ENCODE results near the gene RCL1. TPM values are rescaled to one million over a fixed set of nuclear protein-coding genes. Genes with fewer than 3 reads are reported as not detected.

The RCL1 gene
- total and polyA plus RNA-seq, 7 donors, result 8.9 to 29.5 (median 16.0) TPM

DNA sequence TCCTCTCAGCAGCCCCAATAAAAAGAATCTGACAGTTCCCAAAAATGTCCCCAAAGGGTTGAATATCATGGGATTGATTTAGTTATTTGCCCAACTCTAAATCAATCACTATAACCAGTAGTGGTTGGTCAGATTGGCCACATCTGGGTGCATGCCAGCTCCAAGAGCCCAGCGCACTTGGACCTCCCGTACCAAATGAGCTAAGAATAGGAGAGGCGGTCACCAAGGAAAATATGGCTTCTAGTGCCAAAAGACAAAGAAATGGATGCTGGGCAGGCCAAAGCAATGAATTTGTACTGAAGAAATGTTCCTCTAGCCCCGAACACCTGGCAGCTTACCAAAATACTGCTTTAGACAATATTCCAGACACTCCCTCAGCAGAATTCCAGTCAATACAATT, 80.3 kb downstream of the RCL1 start:
- ATAC-seq, result peak; percentile 45 to 76 (median 60)
- WGBS, 3 donors, result 30 to 49% (median 39%) methylated on average over 4 of the region's 4 CpGs
- Histone ChIP-seq H3K4me3 (no peak overlapping the region), H3K36me3 (ENCODE audit: insufficient read depth in 1 of 2, low read depth in 1 of 2) (no peaks in the 10 kb centered on the region), H3K27ac (no peak overlapping the region), H3K4me1 (no peaks in the 10 kb centered on the region), H3K9me3 (no peaks in the 10 kb centered on the region), H3K27me3 (ENCODE audit: insufficient read depth in 3 of 3, low read length in 2 of 3) (no peaks in the 10 kb centered on the region)
- TF ChIP-seq, protein P1, sequence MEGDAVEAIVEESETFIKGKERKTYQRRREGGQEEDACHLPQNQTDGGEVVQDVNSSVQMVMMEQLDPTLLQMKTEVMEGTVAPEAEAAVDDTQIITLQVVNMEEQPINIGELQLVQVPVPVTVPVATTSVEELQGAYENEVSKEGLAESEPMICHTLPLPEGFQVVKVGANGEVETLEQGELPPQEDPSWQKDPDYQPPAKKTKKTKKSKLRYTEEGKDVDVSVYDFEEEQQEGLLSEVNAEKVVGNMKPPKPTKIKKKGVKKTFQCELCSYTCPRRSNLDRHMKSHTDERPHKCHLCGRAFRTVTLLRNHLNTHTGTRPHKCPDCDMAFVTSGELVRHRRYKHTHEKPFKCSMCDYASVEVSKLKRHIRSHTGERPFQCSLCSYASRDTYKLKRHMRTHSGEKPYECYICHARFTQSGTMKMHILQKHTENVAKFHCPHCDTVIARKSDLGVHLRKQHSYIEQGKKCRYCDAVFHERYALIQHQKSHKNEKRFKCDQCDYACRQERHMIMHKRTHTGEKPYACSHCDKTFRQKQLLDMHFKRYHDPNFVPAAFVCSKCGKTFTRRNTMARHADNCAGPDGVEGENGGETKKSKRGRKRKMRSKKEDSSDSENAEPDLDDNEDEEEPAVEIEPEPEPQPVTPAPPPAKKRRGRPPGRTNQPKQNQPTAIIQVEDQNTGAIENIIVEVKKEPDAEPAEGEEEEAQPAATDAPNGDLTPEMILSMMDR (IDR thresholded peaks at IDR 0.05), result no peak
- intact Hi-C loops (cut with DNase I), result no loop called here
- DNase-seq, result peak in 1 of 2 donors; percentile 60

DNA sequence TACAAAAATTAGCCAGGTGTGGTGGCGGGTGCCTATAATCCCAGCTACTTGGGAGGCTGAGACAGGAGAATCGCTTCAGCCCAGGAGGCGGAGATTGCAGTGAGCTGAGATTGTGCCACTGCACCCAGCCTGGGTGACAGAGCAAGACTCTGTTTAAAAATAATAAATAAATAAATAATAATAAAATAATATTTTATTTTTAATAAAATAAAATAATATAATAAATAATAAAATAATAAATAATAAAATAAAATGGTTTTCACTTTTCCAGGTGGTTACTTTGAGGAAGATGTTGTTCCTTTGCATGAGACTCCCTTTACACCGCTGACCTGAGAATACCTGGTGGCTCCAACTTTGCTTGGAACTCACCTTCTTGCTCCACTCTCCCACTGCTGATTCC, 82.8 kb downstream of the RCL1 start:
- H3K4me3 ChIP-seq, result no peak overlapping the region
- 97 to 99% (median 98%) methylated on average over 4 of the region's 4 CpGs for WGBS, 3 donors
- H3K27me3 ChIP-seq (ENCODE audit: insufficient read depth in 3 of 3, low read length in 2 of 3), result no peaks in the 10 kb centered on the region
- TF ChIP-seq, protein P1 (IDR thresholded peaks at IDR 0.05), result no peak
- DNase-seq, result no peak
- H3K4me1 ChIP-seq, result peaks cover 9% of the 10 kb centered on the region
- H3K27ac ChIP-seq, result no peak overlapping the region
- no peak for ATAC-seq
- H3K36me3 ChIP-seq (ENCODE audit: insufficient read depth in 1 of 2, low read depth in 1 of 2), result no peaks in the 10 kb centered on the region
- intact Hi-C loops (cut with DNase I), result no loop called here
- no peaks in the 10 kb centered on the region for H3K9me3 ChIP-seq

- TF ChIP-seq, protein P1 (IDR thresholded peaks at IDR 0.05), result no peak
- Histone ChIP-seq H3K27ac (no peak overlapping the region), H3K27me3 (ENCODE audit: insufficient read depth in 3 of 3, low read length in 2 of 3) (no peaks in the 10 kb centered on the region), H3K9me3 (no peaks in the 10 kb centered on the region), H3K4me1 (peaks cover 9% of the 10 kb centered on the region), H3K4me3 (no peak overlapping the region), H3K36me3 (ENCODE audit: insufficient read depth in 1 of 2, low read depth in 1 of 2) (peaks cover 0 to 3% of the 10 kb centered on the region in 2 donors)
- intact Hi-C loops (cut with DNase I), result no loop called here
- WGBS, 3 donors, result 69 to 81% (median 76%) methylated on average over 3 of the region's 3 CpGs
- DNase-seq (no peak), ATAC-seq (peak in 3 of 4 donors; percentile 30 to 45 (median 41))
These were observed 86.4 kb downstream of the RCL1 start for GRCh38 chr9:4879115-4879558.

DNA sequence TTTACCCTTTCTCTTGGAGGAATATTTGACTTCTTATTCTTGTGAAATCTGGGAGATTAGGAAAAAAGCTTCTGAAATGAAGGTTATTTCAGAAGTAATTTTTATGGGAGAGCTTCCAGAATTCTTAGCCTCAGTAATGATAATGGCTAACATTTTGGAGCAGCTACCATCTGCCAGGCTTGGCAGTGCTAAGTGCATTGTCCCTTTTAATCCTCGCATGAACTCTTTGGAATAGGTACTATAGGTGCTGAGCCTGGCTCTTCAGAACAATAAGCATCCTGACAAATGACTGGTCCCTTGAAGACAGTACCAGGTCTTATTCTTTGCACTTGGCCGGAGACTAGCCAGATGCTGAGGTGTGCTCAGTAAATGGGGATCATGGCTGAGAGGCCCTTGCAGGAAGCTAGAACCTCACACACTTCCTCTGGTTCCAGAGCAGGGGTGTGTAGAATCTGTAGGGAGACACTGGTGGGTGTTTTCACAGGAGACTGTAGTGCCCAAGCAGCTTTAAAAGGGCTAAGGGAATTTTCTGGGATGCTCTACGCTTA, 90.7 kb downstream of the RCL1 start:
- no peak overlapping the region for H3K27ac ChIP-seq
- ATAC-seq (no peak), DNase-seq (no peak)
- no peaks in the 10 kb centered on the region for H3K9me3 ChIP-seq
- no peaks in the 10 kb centered on the region for H3K27me3 ChIP-seq (ENCODE audit: insufficient read depth in 3 of 3, low read length in 2 of 3)
- WGBS, 3 donors, result 93 to 99% (median 94%) methylated on average over 3 of the region's 3 CpGs
- intact Hi-C loops (cut with DNase I), result loop anchor here in 1 of 2 donors (10.0 kb wide), 1 partner anchor 129 kb away; no protein-coding TSS in a partner anchor
- TF ChIP-seq, protein P1 (IDR thresholded peaks at IDR 0.05), result no peak
- peaks cover 17% of the 10 kb centered on the region for H3K4me1 ChIP-seq
- H3K36me3 ChIP-seq (ENCODE audit: insufficient read depth in 1 of 2, low read depth in 1 of 2), result peaks cover 0 to 21% of the 10 kb centered on the region in 2 donors
- H3K4me3 ChIP-seq, result no peak overlapping the region

DNA sequence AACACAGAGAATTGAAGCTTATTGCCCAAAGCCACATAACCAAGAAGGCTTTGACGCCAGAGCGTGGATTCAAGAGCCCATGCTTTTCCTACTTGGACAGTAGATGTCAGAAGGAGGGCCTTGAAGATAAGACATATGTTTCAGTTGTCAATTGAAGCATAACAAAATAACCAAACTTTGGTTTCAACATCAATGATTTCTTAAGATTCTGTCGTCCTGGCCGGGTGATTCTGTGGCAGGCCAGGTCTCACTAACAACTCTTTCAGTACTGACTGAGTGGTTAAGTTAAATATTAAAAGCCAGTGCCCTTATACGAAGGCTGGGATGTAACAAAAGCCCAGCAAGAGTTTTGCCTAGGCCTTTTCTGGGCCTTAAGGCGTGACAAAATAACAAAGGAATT, 94.0 kb downstream of the RCL1 start:
- no peaks in the 10 kb centered on the region for H3K27me3 ChIP-seq (ENCODE audit: insufficient read depth in 3 of 3, low read length in 2 of 3)
- peaks cover 0 to 21% of the 10 kb centered on the region in 2 donors for H3K36me3 ChIP-seq (ENCODE audit: insufficient read depth in 1 of 2, low read depth in 1 of 2)
- no peak for DNase-seq
- no peak for ATAC-seq
- no peak overlapping the region for H3K27ac ChIP-seq
- H3K4me3 ChIP-seq, result no peak overlapping the region
- intact Hi-C loops (cut with DNase I), result loop anchor here in 1 of 2 donors (10.0 kb wide), 1 partner anchor 132 kb away; no protein-coding TSS in a partner anchor
- no peaks in the 10 kb centered on the region for H3K9me3 ChIP-seq
- WGBS, 3 donors, result 69 to 75% (median 75%) methylated on average over 6 of the region's 6 CpGs
- H3K4me1 ChIP-seq, result peaks cover 7% of the 10 kb centered on the region
- TF ChIP-seq, protein P1 (IDR thresholded peaks at IDR 0.05), result no peak

Measured in psoas muscle (tissue), 8 donors.